Esophagus squamous epithelium (tissue), 5 donors: Measurements from ENCODE around the gene KIAA2012. TPM values are rescaled to one million over a fixed set of nuclear protein-coding genes. Genes with fewer than 3 reads are reported as not detected.

Source experiments
- DNase-seq: peaks from one replicate; lab custom pipeline; 2025; lab: John Stamatoyannopoulos, UW
- H3K27ac ChIP-seq, 4 donors: fragments of 200-600 bp; sonication (generic); one replicate each; pipeline ENCODE4 v1.5.1; 2016 to 2019; ENCODE audit warnings: mild to moderate bottlenecking in 1 of 4
- H3K27me3 ChIP-seq, 4 donors: fragments of 200-600 bp; sonication (generic); 1 replicate in 3 of 4; 2 replicates in 1 of 4; pipeline versions ENCODE4 v1.5.1 to v1.6.0; 2017 to 2021; ENCODE audit warnings: antibody characterized with exemption in 1 of 4
- H3K36me3 ChIP-seq, 3 donors: fragments of 200-600 bp; sonication (generic); one replicate each; pipeline ENCODE4 v1.5.1; 2016 to 2019
- H3K4me1 ChIP-seq, 3 donors: fragments of 200-600 bp; sonication (generic); one replicate each; pipeline ENCODE4 v1.5.1; 2017 to 2019
- H3K4me3 ChIP-seq, 4 donors: fragments of 200-600 bp; sonication (generic); 1 replicate in 3 of 4; 2 replicates in 1 of 4; pipeline ENCODE4 v1.5.1; 2016 to 2019; ENCODE audit warnings: mild to moderate bottlenecking in 2 of 4, moderate library complexity in 1 of 4
- H3K9me3 ChIP-seq, 3 donors: fragments of 200-600 bp; sonication (generic); one replicate each; pipeline ENCODE4 v1.5.1; 2016 to 2019
- CTCF ChIP-seq, 6 experiments: fragments of 450-650 bp in 4 of 6; fragments of 200-600 bp in 2 of 6; sonication (generic) in 2 of 6; IDR thresholded peaks; one replicate each; pipeline ENCODE4 v1.5.1; 2016 to 2019; ENCODE audit warnings: antibody characterized with exemption in 6 of 6, mild to moderate bottlenecking in 4 of 6, moderate library complexity in 4 of 6
- POLR2A ChIP-seq, 4 donors: fragments of 450-650 bp; IDR thresholded peaks; one replicate each; pipeline ENCODE4 v1.6.1; 2017; ENCODE audit warnings: antibody characterized with exemption in 4 of 4, mild to moderate bottlenecking in 4 of 4, moderate library complexity in 3 of 4
- WGBS, 2 donors: methylation state at CpG; one replicate each; pipeline ENCODE4 v1.1.5; 2018; 5-methylcytosine and 5-hydroxymethylcytosine counted together
- intact Hi-C: fragments of 100-400 bp; cut with DNase I; formaldehyde crosslinking; loops from one replicate; pipeline ENCODE4 v1.15.0; 2022
- small RNA-seq, 4 donors: library from RNA; depleted of rRNA; stranded (forward); fragments of <200 nt; gene quantifications; one replicate each; pipeline ENCODE3, GENCODE V24; 2016
- total RNA-seq, 4 donors: library from RNA; depleted of rRNA; stranded (reverse); fragments of >200 nt; gene quantifications; one replicate each; pipeline ENCODE4 v1.1.0, GENCODE V29; 2016
- donor health status: DM: yes; HTN: yes; CAD: no.

KIAA2012 gene
- total RNA-seq, 4 donors from 2014 or later, result not detected

GRCh38 chr2:202251494-202251893 lies 178.4 kb downstream of the KIAA2012 start:
- TF ChIP-seq POLR2A (IDR thresholded peaks at IDR 0.05), result no peak
- no peak for TF ChIP-seq CTCF (IDR thresholded peaks at IDR 0.05)
- Histone ChIP-seq H3K4me3 (no peak overlapping the region), H3K9me3 (no peaks in the 10 kb centered on the region), H3K27ac (no peak overlapping the region), H3K4me1 (peaks cover 0 to 14% (median 0%) of the 10 kb centered on the region in 3 donors), H3K27me3 (no peaks in the 10 kb centered on the region), H3K36me3 (no peaks in the 10 kb centered on the region)
- 63 to 78% methylated on average over 5 of the region's 5 CpGs for WGBS, 2 donors
- DNase-seq, result no peak
- intact Hi-C loops, result no loop called here

Small RNAs within 50 kb of the gene (small RNA-seq; reads per million reads assigned to genes)
- 0 reads per million in 4 donors for gene AC079354.2

Other genes starting within 250 kb of the KIAA2012 start
- 10 to 100 TPM in 1 of 4 donors, 1 to 10 TPM in 3; 2.6 to 11.3 (median 4.0) TPM for gene FZD7, start 39.4 kb upstream of the KIAA2012 start, total RNA-seq
- gene SUMO1, start 165.3 kb downstream of the KIAA2012 start, total RNA-seq, result 10 to 100 TPM; 28.8 to 82.6 (median 54.0) TPM
- 10 to 100 TPM; 35.2 to 95.2 (median 64.5) TPM for gene NOP58, start 192.5 kb downstream of the KIAA2012 start, total RNA-seq